GM21528 (cell line): ENCODE data around the gene FJX1.
"Not testable (repeated sequence)": the region's sequence is repeated elsewhere in the genome, so short reads cannot be mapped to it uniquely, and the experiment has no call there.

ENCODE experiments used
- ATAC-seq: cut with Tn5 transposase; IDR thresholded peaks from one replicate; pipeline ENCODE4 v1.9.1; 2021; ENCODE audit warnings: mild to moderate bottlenecking, moderate library complexity; ENCODE audit not compliant: unreplicated experiment, low FRiP score

FJX1 gene

GRCh38 chr11:35629914-35630313 is 11.7 kb downstream of the FJX1 start:
- no peak for ATAC-seq

- no peak for ATAC-seq
Observed at GRCh38 chr11:35631891-35632290, 13.6 kb downstream of the FJX1 start.

DNA sequence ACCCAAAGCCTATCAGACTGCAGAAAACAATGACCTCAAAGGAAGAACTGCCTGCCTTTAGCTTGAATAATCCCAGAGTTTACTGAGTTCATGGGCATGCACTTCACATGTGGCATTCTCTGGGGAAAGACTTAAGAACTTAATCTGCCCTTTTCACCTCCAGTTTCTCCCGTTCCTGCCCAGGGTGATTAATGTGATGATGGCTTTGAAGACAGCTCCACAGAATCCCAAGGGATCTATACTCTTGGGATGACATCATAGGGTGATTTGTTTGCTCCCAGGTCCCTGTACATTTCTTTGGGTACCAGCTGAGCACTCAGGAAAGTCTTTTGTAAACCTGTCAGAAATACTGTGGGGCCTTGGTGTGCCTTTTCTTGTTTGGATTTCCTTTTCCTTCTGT is 14.0 kb downstream of the FJX1 start:
- ATAC-seq, result no peak

DNA sequence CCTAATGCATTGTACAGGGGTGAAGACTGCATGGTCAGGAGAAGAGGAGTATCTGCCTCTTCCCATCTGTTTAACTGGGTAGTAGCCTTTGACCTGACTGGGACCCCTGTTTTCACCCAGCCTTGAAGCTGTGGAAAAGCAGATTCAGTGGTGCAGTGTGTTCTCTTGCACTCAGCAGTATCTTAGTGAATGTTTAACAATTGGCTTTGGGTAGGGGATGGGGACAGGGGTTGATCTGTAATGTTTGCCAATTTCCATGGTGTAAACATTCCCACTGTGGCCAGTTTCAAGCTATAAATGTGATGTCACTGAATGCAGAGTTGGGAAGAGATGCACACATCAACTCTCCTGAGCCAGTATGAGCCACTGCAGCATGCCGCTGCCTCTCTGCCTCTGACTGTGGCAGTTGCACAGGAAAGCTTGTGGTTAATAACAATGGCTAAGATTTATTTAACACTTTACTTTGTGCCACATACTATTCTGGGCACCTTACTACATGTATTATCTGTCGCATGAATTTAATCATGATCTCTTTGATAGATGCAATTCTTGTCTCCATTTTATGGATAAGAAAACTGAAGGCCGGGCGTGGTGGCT is 15.7 kb downstream of the FJX1 start:
- no peak for ATAC-seq

- no peak for ATAC-seq
Observed at GRCh38 chr11:35635933-35636332, 17.7 kb downstream of the FJX1 start.

DNA sequence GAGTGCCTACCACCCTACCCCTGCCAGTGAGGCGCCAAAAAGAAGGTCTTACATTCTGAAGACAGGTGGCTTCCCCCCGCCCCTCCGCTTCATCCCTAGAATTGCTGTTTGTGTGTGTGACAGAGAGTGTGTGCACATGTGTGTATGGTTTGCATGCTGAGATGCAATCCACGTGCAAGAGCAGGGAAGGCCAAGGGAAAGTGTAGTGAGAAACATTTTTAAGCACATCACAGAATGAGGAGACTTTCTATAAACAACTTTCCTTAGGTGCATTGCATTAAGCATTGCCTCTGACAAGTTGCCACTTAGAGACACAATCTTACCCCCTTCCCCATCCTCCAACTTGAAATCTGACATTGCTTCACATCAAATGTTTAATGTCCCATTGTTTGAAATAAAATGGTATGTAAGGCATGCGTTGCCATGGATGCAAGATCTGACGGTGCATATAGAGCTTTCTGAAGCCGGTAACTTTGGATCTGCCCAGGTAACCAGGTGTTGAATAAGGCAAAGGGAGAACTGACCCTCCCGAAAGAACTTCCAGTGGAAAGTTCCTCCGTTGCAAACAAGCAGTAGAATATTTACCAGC is 21.4 kb downstream of the FJX1 start:
- no peak for ATAC-seq

GRCh38 chr11:35641171-35641897 is 23.1 kb downstream of the FJX1 start:
- no peak for ATAC-seq

DNA sequence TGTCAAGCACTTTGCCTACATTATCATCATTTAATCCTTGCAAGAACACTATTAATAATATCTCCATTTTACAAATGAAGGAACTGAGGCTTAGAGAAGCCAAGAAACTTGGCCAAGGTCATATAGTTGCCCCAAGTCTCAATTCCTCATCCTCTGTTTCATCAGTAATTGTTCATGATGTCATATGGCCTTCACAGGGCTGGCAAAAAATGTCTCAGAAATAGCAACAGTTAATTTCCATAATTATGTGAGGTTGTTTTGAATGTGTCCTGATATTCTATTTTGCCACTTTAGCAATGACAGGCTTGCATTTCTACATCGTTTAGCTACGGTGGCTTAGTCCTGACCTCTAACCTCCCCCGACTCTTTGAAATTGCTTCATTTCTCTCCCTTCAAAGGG is 23.7 kb downstream of the FJX1 start:
- no peak for ATAC-seq

- no peak for ATAC-seq
Observed at GRCh38 chr11:35647421-35648093, 29.3 kb downstream of the FJX1 start.

- no peak for ATAC-seq
Observed at GRCh38 chr11:35650006-35650405, 31.7 kb downstream of the FJX1 start.

DNA sequence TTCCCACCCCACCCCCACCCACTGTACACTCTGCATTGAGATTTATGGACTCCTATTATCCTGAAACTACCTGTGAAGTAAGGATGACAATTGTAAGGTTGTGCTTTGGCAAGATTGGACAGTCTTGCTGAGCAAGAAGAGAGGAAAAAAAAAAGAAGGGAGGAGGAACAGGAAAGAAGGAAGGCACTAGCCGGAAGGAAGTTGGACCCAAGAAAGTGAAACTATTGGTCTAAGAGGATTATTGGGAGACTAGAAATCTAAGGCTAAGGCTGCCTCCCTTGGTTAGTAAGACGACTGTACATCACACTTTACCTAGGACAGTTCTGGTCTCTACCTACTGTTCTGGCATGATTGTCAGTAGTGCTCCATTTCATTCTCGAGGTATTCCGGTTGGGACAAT is 32.2 kb downstream of the FJX1 start:
- ATAC-seq, result no peak

DNA sequence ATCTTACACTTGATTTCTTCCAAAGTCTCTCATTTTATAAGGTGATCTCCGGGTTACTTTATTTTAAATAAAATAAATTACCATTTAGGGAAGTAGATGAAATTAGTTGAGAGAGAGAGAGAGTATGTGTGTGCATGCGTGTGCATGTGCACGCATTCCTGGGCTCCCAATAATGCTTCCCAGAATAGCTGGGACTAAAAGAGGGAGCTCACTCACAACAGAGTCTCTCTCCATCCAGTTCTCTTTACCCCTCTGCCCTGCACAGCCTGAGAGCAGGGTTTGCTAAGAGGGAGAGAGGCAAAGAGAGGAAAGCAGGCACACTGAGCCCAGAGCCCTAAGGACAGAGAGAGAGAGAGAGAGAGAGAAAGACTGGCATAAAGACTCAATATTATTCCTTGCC is 33.0 kb downstream of the FJX1 start:
- no peak for ATAC-seq

- not testable (repeated sequence) for ATAC-seq
Observed at GRCh38 chr11:35652786-35653185, 34.5 kb downstream of the FJX1 start.

- no peak for ATAC-seq
Observed at GRCh38 chr11:35654711-35655110, 36.5 kb downstream of the FJX1 start.

- ATAC-seq, result no peak
Observed at GRCh38 chr11:35655254-35655653, 37.0 kb downstream of the FJX1 start.

- ATAC-seq, result no peak
Observed at GRCh38 chr11:35655856-35656255, 37.6 kb downstream of the FJX1 start.

GRCh38 chr11:35658020-35658948 is 40.0 kb downstream of the FJX1 start:
- no peak for ATAC-seq

DNA sequence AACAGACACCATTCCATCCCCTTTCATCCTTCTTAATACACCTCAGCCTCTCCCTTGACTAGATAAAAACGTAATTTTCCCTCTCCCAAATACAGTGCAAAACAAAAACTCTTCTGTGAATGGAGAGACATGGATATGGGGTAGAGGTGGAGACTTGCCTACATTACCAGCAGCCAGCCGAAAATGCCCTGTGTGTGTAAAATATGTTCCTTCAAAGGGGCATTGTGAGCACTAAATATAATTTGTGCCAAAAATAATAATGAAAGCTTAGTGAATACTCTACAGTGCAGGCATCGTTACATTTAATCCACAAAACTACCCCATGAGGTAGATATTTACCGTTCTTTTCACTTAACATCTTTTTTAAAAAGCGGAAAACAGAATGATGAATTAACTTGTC is 43.3 kb downstream of the FJX1 start:
- ATAC-seq, result no peak

- peak; percentile 68 for ATAC-seq
Observed at GRCh38 chr11:35662061-35662648, 43.9 kb downstream of the FJX1 start.
